K562 (cell line): ENCODE measurements around the gene HJV. TPM values are rescaled to one million over a fixed set of nuclear protein-coding genes. Genes with fewer than 3 reads are reported as not detected.

Experiments
- ATAC-seq: fragments of 200-7000 bp; cut with Tn5 transposase; 3 replicates; pipeline ENCODE4 v1.9.1; 2020; ENCODE audit warnings: moderate library complexity
- BruUV-seq: library from RNA; stranded (reverse); fragments of 400-500 nt; replicated peaks from 2 replicates; lab custom pipeline; 2021; lab: Mats Ljungman, UMichigan
- CTCF ChIA-PET: fragments of 300-600 bp; formaldehyde crosslinking; extraction: SDS; loops from one replicate; lab custom pipeline; 2021; ENCODE audit warnings: low intra/inter-chr PET ratio; lab: Yijun Ruan, JAX
- POLR2A ChIA-PET: fragments of 300-600, 350-650 bp; sonication (Branson Sonifier 250); formaldehyde crosslinking; extraction: SDS; loops from one replicate; lab custom pipeline; 2021; ENCODE audit warnings: antibody characterized with exemption, inconsistent platforms; lab: Yijun Ruan, JAX
- DNase-seq, 4 experiments: peaks; one replicate each; pipeline versions ENCODE4 v3.0.0 to v3.0.0-alpha.2; 2011 to 2018; ENCODE audit warnings: low spot score in 3 of 4, mixed read lengths in 3 of 4; ENCODE audit errors: extremely low read depth in 1 of 4
- FAIRE-seq: peaks from 2 replicates; lab custom pipeline; 2011; peaks lifted over from hg19 to GRCh38; lab: Jason Lieb, UNC
- H2AFZ ChIP-seq: 2 replicates; pipeline ENCODE4 v1.6.0; 2011; ENCODE audit warnings: low read depth, low read length, control low read depth, inconsistent platforms
- H3K27ac ChIP-seq: fragments of 200-600 bp; 3 replicates; pipeline ENCODE4 v1.8.0; 2011; ENCODE audit warnings: low read depth, mild to moderate bottlenecking, control low read depth, inconsistent platforms, low read length, moderate library complexity, mixed read lengths; ENCODE audit errors: extremely low read depth
- H3K27me3 ChIP-seq, 2 experiments: fragments of 300-600 bp in 1 of 2; 2 replicates in 1 of 2; 3 replicates in 1 of 2; pipeline versions ENCODE4 v1.6.0 to v1.8.0; 2011; ENCODE audit warnings: inconsistent platforms in 2 of 2, low read length in 2 of 2, mild to moderate bottlenecking in 1 of 2, mixed read lengths in 1 of 2, moderate library complexity in 1 of 2; ENCODE audit not compliant: control insufficient read depth in 2 of 2, insufficient read depth in 2 of 2
- H3K36me3 ChIP-seq: fragments of 300-600 bp; 3 replicates; pipeline ENCODE4 v1.8.0; 2011; ENCODE audit warnings: mild to moderate bottlenecking, low read length, inconsistent platforms; ENCODE audit not compliant: control insufficient read depth, insufficient read depth
- H3K4me1 ChIP-seq, 2 experiments: fragments of 200-600 bp in 1 of 2; replicated peaks in 1 of 2; 2 replicates in 1 of 2; 3 replicates in 1 of 2; pipeline versions ENCODE4 v1.5.1 to v1.8.0; 2011; ENCODE audit warnings: inconsistent platforms in 2 of 2, low read length in 2 of 2, mild to moderate bottlenecking in 1 of 2, mixed read lengths in 1 of 2, moderate library complexity in 1 of 2; ENCODE audit not compliant: control insufficient read depth in 2 of 2, insufficient read depth in 2 of 2
- H3K4me2 ChIP-seq: 2 replicates; pipeline ENCODE4 v1.6.1; 2011; ENCODE audit warnings: low read length, control low read depth, inconsistent platforms, mixed read lengths; ENCODE audit not compliant: insufficient read depth
- H3K4me3 ChIP-seq: fragments of 200-600 bp; sonication (generic), shearing (Covaris generic); 2 replicates; pipeline ENCODE4 v1.5.1; 2016; ENCODE audit warnings: control low read depth, inconsistent platforms
- H3K79me2 ChIP-seq: fragments of 200-600 bp; 3 replicates; pipeline ENCODE4 v1.8.0; 2011; ENCODE audit warnings: low read length, inconsistent platforms; ENCODE audit not compliant: control insufficient read depth, insufficient read depth
- H3K9ac ChIP-seq, 2 experiments: 2 replicates each; pipeline versions ENCODE4 v1.6.0 to v1.6.1; 2011; ENCODE audit warnings: low read depth in 2 of 2, low read length in 2 of 2, control low read depth in 1 of 2, inconsistent platforms in 1 of 2, mild to moderate bottlenecking in 1 of 2, mixed read lengths in 1 of 2; ENCODE audit not compliant: insufficient read depth in 1 of 2
- H3K9me1 ChIP-seq: one replicate; pipeline ENCODE4 v1.6.0; 2011; ENCODE audit warnings: inconsistent platforms, mild to moderate bottlenecking, low read length, moderate library complexity; ENCODE audit not compliant: control insufficient read depth, insufficient read depth
- H3K9me3 ChIP-seq: replicated peaks from 2 replicates; pipeline ENCODE4 v1.5.1; 2011; ENCODE audit warnings: low read depth, low read length, inconsistent platforms; ENCODE audit not compliant: control insufficient read depth, insufficient read depth
- H4K20me1 ChIP-seq: replicated peaks from 2 replicates; pipeline ENCODE4 v1.6.1; 2011; ENCODE audit warnings: low read length, inconsistent platforms, mixed read lengths; ENCODE audit not compliant: control insufficient read depth, insufficient read depth
- ARID1B ChIP-seq: fragments of 450-650 bp; IDR thresholded peaks from 2 replicates; pipeline ENCODE4 v1.6.1; 2016; ENCODE audit warnings: antibody characterized with exemption, mild to moderate bottlenecking, inconsistent platforms
- CCNT2 ChIP-seq: IDR thresholded peaks from 2 replicates; pipeline ENCODE4 v1.6.1; 2011; ENCODE audit warnings: borderline replicate concordance, low read depth, mild to moderate bottlenecking, moderate library complexity, mixed read lengths, low read length; ENCODE audit not compliant: insufficient read length; ENCODE audit errors: extremely low read depth
- CSDE1 ChIP-seq, 2 experiments: fragments of 450-650 bp; IDR thresholded peaks; 2 replicates each; pipeline ENCODE4 v1.6.1; 2016; ENCODE audit warnings: mild to moderate bottlenecking in 1 of 2
- CTBP1 ChIP-seq: fragments of 450-650 bp; IDR thresholded peaks from 2 replicates; pipeline ENCODE4 v1.6.1; 2016; ENCODE audit warnings: borderline replicate concordance
- DPF2 ChIP-seq: fragments of 450-650 bp; IDR thresholded peaks from 2 replicates; pipeline ENCODE4 v1.6.1; 2016
- ELF2 ChIP-seq: fragments of 250-450 bp; sonication (Bioruptor Pico); IDR thresholded peaks from 2 replicates; pipeline ENCODE4 v1.5.0; 2021; ENCODE audit warnings: mild to moderate bottlenecking
- GTF2E2 ChIP-seq: fragments of 200-800 bp; sonication (Bioruptor generic); IDR thresholded peaks from 2 replicates; pipeline ENCODE4 v1.6.1; 2016; ENCODE audit warnings: missing genetic modification characterization, missing compliant biosample characterization
- HDAC6 ChIP-seq: IDR thresholded peaks from 2 replicates; pipeline ENCODE4 v1.6.1; 2012; ENCODE audit warnings: low read depth, mild to moderate bottlenecking, control low read depth, inconsistent platforms, low read length, moderate library complexity
- HNRNPLL ChIP-seq: fragments of 200-400 bp; formaldehyde crosslinking; IDR thresholded peaks from 2 replicates; pipeline ENCODE4 v1.6.1; 2017; ENCODE audit warnings: low read length, low read depth, mild to moderate bottlenecking; ENCODE audit not compliant: poor library complexity, severe bottlenecking
- KLF13 ChIP-seq: fragments of 450-650 bp; IDR thresholded peaks from 2 replicates; pipeline ENCODE4 v1.6.1; 2016; ENCODE audit warnings: missing genetic modification characterization, low read depth, mild to moderate bottlenecking, missing compliant biosample characterization, moderate library complexity, borderline replicate concordance
- NFIX ChIP-seq: fragments of 250-450 bp; sonication (Bioruptor Pico); IDR thresholded peaks from 2 replicates; pipeline ENCODE4 v1.4.0; 2020; ENCODE audit warnings: low read depth, mild to moderate bottlenecking, moderate library complexity
- NFRKB ChIP-seq: fragments of 450-650 bp; IDR thresholded peaks from 2 replicates; pipeline ENCODE4 v1.6.1; 2016; ENCODE audit warnings: low read depth
- NONO ChIP-seq, 2 experiments: fragments of 200-400 bp in 1 of 2; fragments of 450-650 bp in 1 of 2; formaldehyde crosslinking in 1 of 2; IDR thresholded peaks; 2 replicates each; pipeline ENCODE4 v1.6.1; 2017; ENCODE audit warnings: low read depth in 2 of 2, mild to moderate bottlenecking in 2 of 2, moderate library complexity in 2 of 2, low read length in 1 of 2
- PML ChIP-seq: IDR thresholded peaks from 2 replicates; pipeline ENCODE4 v1.6.1; 2012; ENCODE audit warnings: low read length, inconsistent platforms
- RCOR1 ChIP-seq, 2 experiments: IDR thresholded peaks; 2 replicates each; pipeline ENCODE4 v1.6.1; 2012; ENCODE audit warnings: low read depth in 2 of 2, low read length in 2 of 2, borderline replicate concordance in 1 of 2, improper control_type of control experiment in 1 of 2
- SMARCA5 ChIP-seq: fragments of 450-650 bp; IDR thresholded peaks from 2 replicates; pipeline ENCODE4 v1.6.1; 2016
- SOX6 ChIP-seq: fragments of 450-650 bp; IDR thresholded peaks from 2 replicates; pipeline ENCODE4 v1.6.1; 2014; ENCODE audit warnings: mild to moderate bottlenecking
- ZEB2 ChIP-seq: fragments of 450-650 bp; IDR thresholded peaks from 2 replicates; pipeline ENCODE4 v1.6.1; 2016
- WGBS: fragments of 100-300 bp; shearing (Covaris generic); methylation state at CpG from one replicate; pipeline ENCODE4 v1.1.6; 2016; ENCODE audit warnings: low coverage, mixed read lengths; ENCODE audit not compliant: insufficient coverage; ENCODE audit errors: missing lambda C conversion rate; 5-methylcytosine and 5-hydroxymethylcytosine counted together
- in situ Hi-C: fragments of 300-500 bp; cut with MboI; formaldehyde crosslinking; loops from 4 replicates; pipeline ENCODE4 v1.15.0; 2018; ENCODE audit warnings: inconsistent platforms, mixed read lengths
- intact Hi-C: fragments of 100-400 bp; cut with micrococcal nuclease; formaldehyde crosslinking; loops from 2 replicates; pipeline ENCODE4 v1.14.2; 2022
- polyA plus RNA-seq, 8 experiments: library from polyadenylated mRNA; depleted of rRNA in 4 of 8; stranded (reverse) in 5 of 8; unstranded in 3 of 8; fragments of >200 nt; fragmentation: Nextera tagmentation in 2 of 8; fragmentation: Illumina TruSeq in 1 of 8; extraction: Ambion mirVana in 2 of 8; extraction: Trizol in 1 of 8; gene quantifications; 2 replicates each; pipeline versions ENCODE4 v1.2.1 to v1.2.3, GENCODE V29; 2011 to 2014; ENCODE audit warnings: inconsistent platforms in 1 of 8, missing spikeins in 1 of 8
- total RNA-seq, 7 experiments: library from RNA; depleted of rRNA in 6 of 7; stranded (reverse); fragments of >200 nt in 6 of 7; fragmentation: Illumina TruSeq in 2 of 7; extraction: Trizol in 2 of 7; gene quantifications; 2 replicates each; pipeline versions ENCODE4 v1.2.1 to v1.2.3, GENCODE V29; 2011 to 2021; ENCODE audit warnings: low replicate concordance in 1 of 7
- TF ChIP-seq, protein P1 (sequence below): fragments of 450-650 bp; IDR thresholded peaks from 2 replicates; pipeline ENCODE4 v1.6.1; 2017; ENCODE audit warnings: antibody characterized with exemption
- TF ChIP-seq, protein P2 (sequence below): fragments of 250-450 bp; sonication (Bioruptor Pico); IDR thresholded peaks from 2 replicates; pipeline ENCODE4 v1.8.0; 2022; ENCODE audit warnings: inconsistent platforms

HJV gene
- total and polyA plus RNA-seq, 9 of the 15 experiments (the other 6 are each of a cell fraction or from before 2014, with no cell fraction given) = 1.0 to 6.6 (median 2.4) TPM

DNA sequence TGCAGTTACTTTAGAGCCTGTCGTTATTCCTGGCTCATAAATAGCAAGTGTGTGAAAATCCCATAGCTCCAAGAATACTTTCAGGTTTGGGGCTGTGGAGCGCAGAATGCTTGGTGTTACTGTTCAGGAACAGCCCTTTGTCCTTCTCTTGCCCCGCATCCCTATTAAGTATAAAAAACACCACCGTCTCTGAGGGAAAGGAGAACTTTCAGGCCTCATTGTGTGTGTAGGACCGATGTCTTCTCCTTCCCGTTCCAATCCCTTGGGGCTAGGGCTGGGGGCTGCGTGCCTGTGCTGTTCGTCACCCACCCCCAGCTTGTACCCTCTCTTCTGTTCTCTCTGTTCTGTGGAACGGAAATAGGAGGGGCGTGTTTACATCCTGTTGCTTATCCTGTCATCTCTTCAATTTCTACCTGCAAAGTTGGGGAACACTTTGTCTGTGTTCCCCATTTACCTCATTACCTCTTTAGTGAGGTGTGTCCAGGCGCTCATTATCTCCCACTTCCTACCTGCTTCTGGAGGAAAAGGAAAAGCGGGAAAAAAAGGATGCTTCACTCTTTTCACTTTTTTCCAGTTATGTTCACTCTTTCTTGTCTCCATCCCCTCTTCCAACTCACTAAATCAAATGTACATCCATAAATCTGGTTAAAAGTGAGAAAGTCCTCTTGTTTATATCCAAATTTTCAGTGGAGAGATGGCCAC is 24.4 kb downstream of the HJV start:
- WGBS = 8% methylated on average over 10 of the region's 12 CpGs
- H3K4me1 ChIP-seq = peaks cover 14 to 29% of the 10 kb centered on the region in 2 experiments; a peak in 3 of 5 replicates
- no peaks in the 10 kb centered on the region for H3K27me3 ChIP-seq
- no peaks in the 10 kb centered on the region for H3K9me3 ChIP-seq
- peaks cover 3% of the 10 kb centered on the region for H3K9me1 ChIP-seq
- CTCF ChIA-PET = interaction anchor here (1.4 kb wide), 1 partner anchor 10 kb away, joined by 4 read pairs; no protein-coding TSS in a partner anchor
- DNase-seq (peak in 3 of 4 experiments; percentile 21 to 71 (median 62)), FAIRE-seq (no peak), ATAC-seq (peak; percentile 35)
- intact Hi-C loops (no loop called here), in situ Hi-C loops (no loop called here)
- peaks cover 41% of the 10 kb centered on the region for H4K20me1 ChIP-seq
- TSS peak; percentile 97 for BruUV-seq
- H3K36me3 ChIP-seq = peaks cover 39% of the 10 kb centered on the region
- POLR2A ChIA-PET = interaction anchor here (0.8 to 14.0 kb wide), 7 partner anchors 9 to 70 kb away, joined by 3 to 320 read pairs (median 7); partner anchors contain the start of genes HJV and RBM8A
- peaks cover 63% of the 10 kb centered on the region for H3K79me2 ChIP-seq
- peak overlapping the region; percentile 97 for H3K4me2 ChIP-seq
- peak overlapping the region; percentile 81 for H2AFZ ChIP-seq
- H3K9ac ChIP-seq = peak overlapping the region; percentile 94 to 100; a peak in 3 of 4 replicates
- H3K4me3 ChIP-seq = peak overlapping the region; percentile 85
- H3K27ac ChIP-seq = peak overlapping the region; percentile 99
- TF ChIP-seq, protein P1, sequence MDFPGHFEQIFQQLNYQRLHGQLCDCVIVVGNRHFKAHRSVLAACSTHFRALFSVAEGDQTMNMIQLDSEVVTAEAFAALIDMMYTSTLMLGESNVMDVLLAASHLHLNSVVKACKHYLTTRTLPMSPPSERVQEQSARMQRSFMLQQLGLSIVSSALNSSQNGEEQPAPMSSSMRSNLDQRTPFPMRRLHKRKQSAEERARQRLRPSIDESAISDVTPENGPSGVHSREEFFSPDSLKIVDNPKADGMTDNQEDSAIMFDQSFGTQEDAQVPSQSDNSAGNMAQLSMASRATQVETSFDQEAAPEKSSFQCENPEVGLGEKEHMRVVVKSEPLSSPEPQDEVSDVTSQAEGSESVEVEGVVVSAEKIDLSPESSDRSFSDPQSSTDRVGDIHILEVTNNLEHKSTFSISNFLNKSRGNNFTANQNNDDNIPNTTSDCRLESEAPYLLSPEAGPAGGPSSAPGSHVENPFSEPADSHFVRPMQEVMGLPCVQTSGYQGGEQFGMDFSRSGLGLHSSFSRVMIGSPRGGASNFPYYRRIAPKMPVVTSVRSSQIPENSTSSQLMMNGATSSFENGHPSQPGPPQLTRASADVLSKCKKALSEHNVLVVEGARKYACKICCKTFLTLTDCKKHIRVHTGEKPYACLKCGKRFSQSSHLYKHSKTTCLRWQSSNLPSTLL = peak; percentile 15; the same call in 1 of the 2 replicates
- TF ChIP-seq, protein P2, sequence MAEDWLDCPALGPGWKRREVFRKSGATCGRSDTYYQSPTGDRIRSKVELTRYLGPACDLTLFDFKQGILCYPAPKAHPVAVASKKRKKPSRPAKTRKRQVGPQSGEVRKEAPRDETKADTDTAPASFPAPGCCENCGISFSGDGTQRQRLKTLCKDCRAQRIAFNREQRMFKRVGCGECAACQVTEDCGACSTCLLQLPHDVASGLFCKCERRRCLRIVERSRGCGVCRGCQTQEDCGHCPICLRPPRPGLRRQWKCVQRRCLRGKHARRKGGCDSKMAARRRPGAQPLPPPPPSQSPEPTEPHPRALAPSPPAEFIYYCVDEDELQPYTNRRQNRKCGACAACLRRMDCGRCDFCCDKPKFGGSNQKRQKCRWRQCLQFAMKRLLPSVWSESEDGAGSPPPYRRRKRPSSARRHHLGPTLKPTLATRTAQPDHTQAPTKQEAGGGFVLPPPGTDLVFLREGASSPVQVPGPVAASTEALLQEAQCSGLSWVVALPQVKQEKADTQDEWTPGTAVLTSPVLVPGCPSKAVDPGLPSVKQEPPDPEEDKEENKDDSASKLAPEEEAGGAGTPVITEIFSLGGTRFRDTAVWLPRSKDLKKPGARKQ (CRISPR knock-in tag) = no peak
- TF ChIP-seq DPF2 (peak; percentile 79), KLF13 (tag) (0 out of 2 replicates have a peak, but pooled peaks have one; percentile 20), ZEB2 (peak; percentile 90), PML (peak; percentile 44; the same call in 1 of the 2 replicates), CSDE1 (IDR thresholded peaks at IDR 0.05) (no peak), HDAC6 (no peak), NFRKB (peak; percentile 92; the same call in 1 of the 2 replicates), ARID1B (peak; percentile 52), CTBP1 (peak; percentile 51), NFIX (CRISPR knock-in tag) (no peak), SOX6 (peak; percentile 35), SMARCA5 (0 out of 2 replicates have a peak, but pooled peaks have one; percentile 47), ELF2 (CRISPR knock-in tag) (0 out of 2 replicates have a peak, but pooled peaks have one; percentile 8), CCNT2 (no peak), HNRNPLL (no peak), NONO (IDR thresholded peaks at IDR 0.05; ENCODE audit: low read depth in 2 of 2, low read length in 1 of 2) (no peak), GTF2E2 (no peak), RCOR1 (IDR thresholded peaks at IDR 0.05; ENCODE audit: borderline replicate concordance in 1 of 2, low read depth in 2 of 2, low read length in 2 of 2) (peak in 1 of 2 experiments; percentile 17; a peak in 2 of 4 replicates)
